Esophagus squamous epithelium (tissue), 5 donors: ENCODE results near the gene IGLL5. TPM values are rescaled to one million over a fixed set of nuclear protein-coding genes. Genes with fewer than 3 reads are reported as not detected.

Experiments used
- DNase-seq: peaks from one replicate; lab custom pipeline; 2025; lab: John Stamatoyannopoulos, UW
- H3K27ac ChIP-seq, 4 donors: fragments of 200-600 bp; sonication (generic); one replicate each; pipeline ENCODE4 v1.5.1; 2016 to 2019; ENCODE audit warnings: mild to moderate bottlenecking in 1 of 4
- H3K27me3 ChIP-seq, 4 donors: fragments of 200-600 bp; sonication (generic); 1 replicate in 3 of 4; 2 replicates in 1 of 4; pipeline versions ENCODE4 v1.5.1 to v1.6.0; 2017 to 2021; ENCODE audit warnings: antibody characterized with exemption in 1 of 4
- H3K36me3 ChIP-seq, 3 donors: fragments of 200-600 bp; sonication (generic); one replicate each; pipeline ENCODE4 v1.5.1; 2016 to 2019
- H3K4me1 ChIP-seq, 3 donors: fragments of 200-600 bp; sonication (generic); one replicate each; pipeline ENCODE4 v1.5.1; 2017 to 2019
- H3K4me3 ChIP-seq, 4 donors: fragments of 200-600 bp; sonication (generic); 1 replicate in 3 of 4; 2 replicates in 1 of 4; pipeline ENCODE4 v1.5.1; 2016 to 2019; ENCODE audit warnings: mild to moderate bottlenecking in 2 of 4, moderate library complexity in 1 of 4
- H3K9me3 ChIP-seq, 3 donors: fragments of 200-600 bp; sonication (generic); one replicate each; pipeline ENCODE4 v1.5.1; 2016 to 2019
- CTCF ChIP-seq, 6 experiments: fragments of 450-650 bp in 4 of 6; fragments of 200-600 bp in 2 of 6; sonication (generic) in 2 of 6; IDR thresholded peaks; one replicate each; pipeline ENCODE4 v1.5.1; 2016 to 2019; ENCODE audit warnings: antibody characterized with exemption in 6 of 6, mild to moderate bottlenecking in 4 of 6, moderate library complexity in 4 of 6
- POLR2A ChIP-seq, 4 donors: fragments of 450-650 bp; IDR thresholded peaks; one replicate each; pipeline ENCODE4 v1.6.1; 2017; ENCODE audit warnings: antibody characterized with exemption in 4 of 4, mild to moderate bottlenecking in 4 of 4, moderate library complexity in 3 of 4
- WGBS, 2 donors: methylation state at CpG; one replicate each; pipeline ENCODE4 v1.1.5; 2018; 5-methylcytosine and 5-hydroxymethylcytosine counted together
- intact Hi-C: fragments of 100-400 bp; cut with DNase I; formaldehyde crosslinking; loops from one replicate; pipeline ENCODE4 v1.15.0; 2022
- total RNA-seq, 4 donors: library from RNA; depleted of rRNA; stranded (reverse); fragments of >200 nt; gene quantifications; one replicate each; pipeline ENCODE4 v1.1.0, GENCODE V29; 2016
- donor health status: DM: yes; HTN: yes; CAD: no.

Gene IGLL5
- total RNA-seq, 4 donors from 2014 or later, result 5.0 to 20.7 TPM; not detected in 2

- Histone ChIP-seq H3K36me3 (no peaks in the 10 kb centered on the region), H3K27me3 (peaks cover 0 to 53% (median 0%) of the 10 kb centered on the region in 4 donors), H3K27ac (no peak overlapping the region), H3K4me1 (no peaks in the 10 kb centered on the region), H3K4me3 (no peak overlapping the region), H3K9me3 (no peaks in the 10 kb centered on the region)
- TF ChIP-seq POLR2A (IDR thresholded peaks at IDR 0.05), result no peak
- no peak for TF ChIP-seq CTCF (IDR thresholded peaks at IDR 0.05)
- intact Hi-C loops, result no loop called here
- no peak for DNase-seq
Measured at GRCh38 chr22:22890085-22890484, 2.5 kb downstream of the IGLL5 start.

GRCh38 chr22:22891139-22891621 lies 3.6 kb downstream of the IGLL5 start:
- intact Hi-C loops, result no loop called here
- no peak for DNase-seq
- WGBS, 2 donors, result 91 to 93% methylated on average over 3 of the region's 3 CpGs
- Histone ChIP-seq H3K27ac (no peak overlapping the region), H3K27me3 (peaks cover 0 to 62% (median 0%) of the 10 kb centered on the region in 4 donors), H3K4me1 (no peaks in the 10 kb centered on the region), H3K4me3 (no peak overlapping the region), H3K9me3 (no peaks in the 10 kb centered on the region), H3K36me3 (no peaks in the 10 kb centered on the region)
- TF ChIP-seq POLR2A (IDR thresholded peaks at IDR 0.05) (no peak), CTCF (IDR thresholded peaks at IDR 0.05) (no peak)

GRCh38 chr22:22892096-22893052 lies 4.8 kb downstream of the IGLL5 start:
- intact Hi-C loops, result no loop called here
- TF ChIP-seq POLR2A (IDR thresholded peaks at IDR 0.05) (no peak), CTCF (IDR thresholded peaks at IDR 0.05) (no peak)
- Histone ChIP-seq H3K27me3 (peaks cover 0 to 71% (median 0%) of the 10 kb centered on the region in 4 donors), H3K4me3 (no peak overlapping the region), H3K36me3 (no peaks in the 10 kb centered on the region), H3K4me1 (no peaks in the 10 kb centered on the region), H3K27ac (no peak overlapping the region), H3K9me3 (no peaks in the 10 kb centered on the region)
- 79 to 88% methylated on average over 1 of the region's 1 CpG for WGBS, 2 donors
- DNase-seq, result no peak

- WGBS, 2 donors, result 75 to 86% methylated on average over 6 to 7 of the region's 10 CpGs
- intact Hi-C loops, result no loop called here
Measured at GRCh38 chr22:22893077-22893805, 5.6 kb downstream of the IGLL5 start.

More at GRCh38 chr22:22893077-22893805, 5.6 kb downstream of the IGLL5 start:
- Histone ChIP-seq H3K4me1 (no peaks in the 10 kb centered on the region), H3K4me3 (no peak overlapping the region), H3K36me3 (no peaks in the 10 kb centered on the region), H3K9me3 (no peaks in the 10 kb centered on the region), H3K27me3 (peaks cover 0 to 64% (median 0%) of the 10 kb centered on the region in 4 donors), H3K27ac (no peak overlapping the region)
- no peak for DNase-seq
- TF ChIP-seq CTCF (IDR thresholded peaks at IDR 0.05) (no peak), POLR2A (IDR thresholded peaks at IDR 0.05) (no peak)
